SHP77 (cell line): ENCODE data around the gene DNAH7.
"Not testable (repeated sequence)": the region's sequence is repeated elsewhere in the genome, so short reads cannot be mapped to it uniquely, and the experiment has no call there.

ENCODE experiments used
- DNase-seq, 2 experiments: peaks; one replicate each; lab custom pipeline; 2025; lab: John Stamatoyannopoulos, UW

The DNAH7 gene

GRCh38 chr2:195967336-195967735 is 101.3 kb downstream of the DNAH7 start:
- DNase-seq = no peak

GRCh38 chr2:195961873-195962272 is 106.8 kb downstream of the DNAH7 start:
- no peak for DNase-seq

GRCh38 chr2:195959341-195959740 is 109.3 kb downstream of the DNAH7 start:
- no peak for DNase-seq

- no peak for DNase-seq
Observed at GRCh38 chr2:195956725-195957124, 111.9 kb downstream of the DNAH7 start.

- DNase-seq = no peak
Observed at GRCh38 chr2:195945056-195945455, 123.6 kb downstream of the DNAH7 start.

- no peak for DNase-seq
Observed at GRCh38 chr2:195937176-195937575, 131.5 kb downstream of the DNAH7 start.

- no peak for DNase-seq
Observed at GRCh38 chr2:195934484-195934883, 134.2 kb downstream of the DNAH7 start.

GRCh38 chr2:195929531-195929930 is 139.1 kb downstream of the DNAH7 start:
- no peak for DNase-seq

GRCh38 chr2:195925120-195925519 is 143.5 kb downstream of the DNAH7 start:
- DNase-seq = no peak

GRCh38 chr2:195923889-195924288 is 144.7 kb downstream of the DNAH7 start:
- DNase-seq = no peak

GRCh38 chr2:195917021-195917600 is 151.5 kb downstream of the DNAH7 start:
- DNase-seq = not testable (repeated sequence)

- DNase-seq = no peak
Observed at GRCh38 chr2:195912079-195912478, 156.6 kb downstream of the DNAH7 start.

GRCh38 chr2:195910570-195910969 is 158.1 kb downstream of the DNAH7 start:
- no peak for DNase-seq

- no peak for DNase-seq
Observed at GRCh38 chr2:195909926-195910325, 158.7 kb downstream of the DNAH7 start.

- DNase-seq = no peak
Observed at GRCh38 chr2:195907474-195907873, 161.2 kb downstream of the DNAH7 start.

GRCh38 chr2:195903956-195904355 is 164.7 kb downstream of the DNAH7 start:
- DNase-seq = no peak

- no peak for DNase-seq
Observed at GRCh38 chr2:195902857-195903256, 165.8 kb downstream of the DNAH7 start.

- no peak for DNase-seq
Observed at GRCh38 chr2:195899226-195899625, 169.4 kb downstream of the DNAH7 start.

GRCh38 chr2:195898505-195899191 is 170.0 kb downstream of the DNAH7 start:
- peak; percentile 71 to 79 for DNase-seq

GRCh38 chr2:195891081-195891480 is 177.6 kb downstream of the DNAH7 start:
- no peak for DNase-seq

GRCh38 chr2:195879153-195879552 is 189.5 kb downstream of the DNAH7 start:
- DNase-seq = no peak

- no peak for DNase-seq
Observed at GRCh38 chr2:195871326-195871725, 197.3 kb downstream of the DNAH7 start.

GRCh38 chr2:195864316-195864715 is 204.3 kb downstream of the DNAH7 start:
- DNase-seq = no peak

- no peak for DNase-seq
Observed at GRCh38 chr2:195863564-195863963, 205.1 kb downstream of the DNAH7 start.
